G401.6 (cell line): Measurements from ENCODE around the gene PPP1R15A.
"Not testable (repeated sequence)": the region's sequence is repeated elsewhere in the genome, so short reads cannot be mapped to it uniquely, and the experiment has no call there.

Experiments
- FAIRE-seq: peaks from 2 replicates; lab custom pipeline; 2012; peaks lifted over from hg19 to GRCh38; lab: Jason Lieb, UNC

Gene PPP1R15A

DNA sequence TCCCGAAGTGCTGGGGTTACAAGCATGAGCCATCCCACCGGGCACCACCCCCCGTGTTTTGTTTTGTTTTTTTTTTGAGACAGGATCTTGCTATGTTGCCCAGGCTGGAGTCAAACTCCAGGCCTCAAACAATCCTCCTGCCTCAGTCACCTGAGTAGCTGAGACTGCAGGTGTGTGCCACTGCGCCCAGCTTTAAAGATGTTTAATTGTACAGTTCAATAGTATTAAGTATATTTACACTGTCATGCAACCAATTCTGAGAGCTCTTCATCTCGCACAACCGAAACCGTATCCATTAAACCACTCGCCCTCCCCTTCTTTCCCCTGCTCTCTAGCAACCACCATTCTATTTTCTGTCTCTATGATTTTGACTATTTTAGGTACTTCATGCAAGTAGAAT, 43.5 kb downstream of the PPP1R15A start:
- FAIRE-seq = no peak

- no peak for FAIRE-seq
These were observed 45.9 kb downstream of the PPP1R15A start for GRCh38 chr19:48918071-48918470.

DNA sequence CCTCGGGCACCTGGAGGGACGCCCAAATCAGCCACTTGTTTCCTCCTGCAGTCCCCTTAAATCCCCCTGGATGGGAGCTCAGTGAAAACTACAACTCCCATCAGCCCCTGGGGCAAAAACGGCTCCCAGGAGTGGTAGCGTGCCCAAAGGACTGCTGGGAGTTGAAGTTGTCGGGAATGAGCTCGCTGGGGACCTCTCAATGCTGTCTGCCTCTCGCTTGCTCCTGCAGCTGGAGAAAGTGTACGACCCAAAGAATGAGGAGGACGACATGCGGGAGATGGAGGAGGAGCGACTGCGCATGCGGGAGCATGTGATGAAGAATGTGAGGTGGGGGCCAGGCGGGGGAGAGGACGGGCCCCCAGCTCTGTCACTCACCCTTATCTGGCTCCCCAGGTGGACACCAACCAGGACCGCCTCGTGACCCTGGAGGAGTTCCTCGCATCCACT, 46.6 kb downstream of the PPP1R15A start:
- peak; percentile 71 for FAIRE-seq

GRCh38 chr19:48919271-48919670, 47.0 kb downstream of the PPP1R15A start:
- not testable (repeated sequence) for FAIRE-seq

- no peak for FAIRE-seq
These were observed 48.7 kb downstream of the PPP1R15A start for GRCh38 chr19:48920949-48921348.

GRCh38 chr19:48921721-48922500, 49.7 kb downstream of the PPP1R15A start:
- FAIRE-seq = no peak

GRCh38 chr19:48922548-48923490, 50.6 kb downstream of the PPP1R15A start:
- FAIRE-seq = no peak

DNA sequence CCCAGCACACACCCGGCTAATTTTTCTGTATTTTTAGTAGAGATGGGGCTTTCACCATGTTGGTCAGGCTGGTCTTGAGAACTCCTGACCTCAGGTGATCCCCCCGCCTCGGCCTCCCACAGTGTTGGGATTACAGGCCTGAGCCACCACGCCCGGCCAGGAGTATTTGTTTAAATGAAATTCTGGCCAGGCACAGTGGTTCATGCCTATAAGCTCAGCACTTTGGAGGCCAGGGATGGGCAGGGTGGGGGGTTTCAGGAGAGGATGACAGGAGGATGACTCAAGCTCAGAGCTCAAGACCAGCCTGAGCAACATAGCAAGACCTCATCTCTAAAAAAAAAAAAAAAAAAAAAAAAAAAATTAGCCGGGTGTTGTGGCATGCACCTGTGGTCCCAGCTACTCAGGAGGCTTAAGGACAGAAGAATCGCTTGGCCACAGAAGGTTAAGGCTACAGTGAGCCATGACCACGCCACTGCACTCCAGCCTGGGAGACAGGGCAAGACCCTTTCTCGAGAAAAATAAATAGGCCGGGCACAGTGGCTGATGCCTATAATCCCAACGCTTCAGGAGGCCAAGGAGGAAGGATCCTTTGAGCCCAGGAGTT, 53.1 kb downstream of the PPP1R15A start:
- FAIRE-seq = no peak
